Measurements from ENCODE around the gene ITSN1. TPM values are rescaled to one million over a fixed set of nuclear protein-coding genes. Genes with fewer than 3 reads are reported as not detected.

Gene ITSN1
- total and polyA plus RNA-seq, 4 donors = 58.8 to 73.7 (median 63.4) TPM

- Histone ChIP-seq H3K4me3 (ENCODE audit: low read depth, low read length) (no peak overlapping the region), H3K4me1 (ENCODE audit: control insufficient read depth, insufficient read depth, low read length) (peaks cover 16% of the 10 kb centered on the region), H3K27ac (ENCODE audit: low read depth, low read length) (peak overlapping the region; percentile 76), H3K27me3 (ENCODE audit: control insufficient read depth, insufficient read depth, low read length) (no peaks in the 10 kb centered on the region), H3K36me3 (ENCODE audit: control insufficient read depth, insufficient read depth, low read length) (peaks cover 32% of the 10 kb centered on the region), H3K9me3 (ENCODE audit: control insufficient read depth, insufficient read depth, low read length) (no peaks in the 10 kb centered on the region)
- DNase-seq (ENCODE audit: low read depth in 4 of 6, low spot score in 6 of 6) = peak in 1 of 6 donors; percentile 79
- WGBS (ENCODE audit: insufficient coverage) = 64% methylated on average over 4 of the region's 9 CpGs
Measured at GRCh38 chr21:33881689-33882440, 239.6 kb downstream of the ITSN1 start.

- H3K36me3 ChIP-seq (ENCODE audit: control insufficient read depth, insufficient read depth, low read length) = peaks cover 38% of the 10 kb centered on the region
- DNase-seq (ENCODE audit: low read depth in 4 of 6, low spot score in 6 of 6) = peak in 1 of 6 donors; percentile 55
- H3K4me1 ChIP-seq (ENCODE audit: control insufficient read depth, insufficient read depth, low read length) = peaks cover 16% of the 10 kb centered on the region
- no peaks in the 10 kb centered on the region for H3K27me3 ChIP-seq (ENCODE audit: control insufficient read depth, insufficient read depth, low read length)
- peak overlapping the region; percentile 76 for H3K27ac ChIP-seq (ENCODE audit: low read depth, low read length)
- H3K9me3 ChIP-seq (ENCODE audit: control insufficient read depth, insufficient read depth, low read length) = no peaks in the 10 kb centered on the region
- H3K4me3 ChIP-seq (ENCODE audit: low read depth, low read length) = no peak overlapping the region
- WGBS (ENCODE audit: insufficient coverage) = 92% methylated on average over 7 of the region's 12 CpGs
Measured at GRCh38 chr21:33883118-33883517, 240.8 kb downstream of the ITSN1 start.

- no peaks in the 10 kb centered on the region for H3K27me3 ChIP-seq (ENCODE audit: control insufficient read depth, insufficient read depth, low read length)
- H3K27ac ChIP-seq (ENCODE audit: low read depth, low read length) = peak overlapping the region; percentile 76
- 64% methylated on average over 13 of the region's 20 CpGs for WGBS (ENCODE audit: insufficient coverage)
- H3K9me3 ChIP-seq (ENCODE audit: control insufficient read depth, insufficient read depth, low read length) = no peaks in the 10 kb centered on the region
- H3K4me3 ChIP-seq (ENCODE audit: low read depth, low read length) = no peak overlapping the region
- H3K4me1 ChIP-seq (ENCODE audit: control insufficient read depth, insufficient read depth, low read length) = peaks cover 16% of the 10 kb centered on the region
- peak in 2 of 6 donors; percentile 25 to 91 for DNase-seq (ENCODE audit: low read depth in 4 of 6, low spot score in 6 of 6)
- peaks cover 33% of the 10 kb centered on the region for H3K36me3 ChIP-seq (ENCODE audit: control insufficient read depth, insufficient read depth, low read length)
Measured at GRCh38 chr21:33884376-33885171, 242.3 kb downstream of the ITSN1 start.

- H3K4me3 ChIP-seq (ENCODE audit: low read depth, low read length) = no peak overlapping the region
- 91% methylated on average over 4 of the region's 7 CpGs for WGBS (ENCODE audit: insufficient coverage)
- H3K27ac ChIP-seq (ENCODE audit: low read depth, low read length) = peak overlapping the region; percentile 76
- no peak for DNase-seq (ENCODE audit: low read depth in 4 of 6, low spot score in 6 of 6)
- peaks cover 16% of the 10 kb centered on the region for H3K4me1 ChIP-seq (ENCODE audit: control insufficient read depth, insufficient read depth, low read length)
- H3K36me3 ChIP-seq (ENCODE audit: control insufficient read depth, insufficient read depth, low read length) = peaks cover 33% of the 10 kb centered on the region
- H3K27me3 ChIP-seq (ENCODE audit: control insufficient read depth, insufficient read depth, low read length) = no peaks in the 10 kb centered on the region
- no peaks in the 10 kb centered on the region for H3K9me3 ChIP-seq (ENCODE audit: control insufficient read depth, insufficient read depth, low read length)
Measured at GRCh38 chr21:33885172-33885514, 242.8 kb downstream of the ITSN1 start.

DNA sequence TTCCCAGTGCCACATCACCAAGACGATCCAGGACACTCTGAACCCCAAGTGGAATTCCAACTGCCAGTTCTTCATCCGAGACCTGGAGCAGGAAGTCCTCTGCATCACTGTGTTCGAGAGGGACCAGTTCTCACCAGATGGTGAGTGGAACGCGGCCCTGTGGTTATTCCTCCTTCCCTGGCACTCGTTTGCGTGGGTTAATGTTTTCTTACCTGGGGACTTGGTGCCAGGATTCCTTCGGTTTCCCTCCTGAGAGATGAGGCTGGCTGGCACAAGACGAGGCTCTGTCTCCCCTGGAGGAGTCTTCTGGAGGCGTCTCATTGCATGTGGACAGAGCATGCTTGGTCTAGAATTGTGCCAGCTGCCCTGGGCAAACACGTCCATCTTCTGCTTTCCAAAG lies 244.0 kb downstream of the ITSN1 start:
- DNase-seq (ENCODE audit: low read depth in 4 of 6, low spot score in 6 of 6) = no peak

GRCh38 chr21:33890187-33890586 lies 247.9 kb downstream of the ITSN1 start:
- H3K4me3 ChIP-seq (ENCODE audit: low read depth, low read length) = no peak overlapping the region
- 100% methylated on average over 1 of the region's 5 CpGs for WGBS (ENCODE audit: insufficient coverage)
- H3K4me1 ChIP-seq (ENCODE audit: control insufficient read depth, insufficient read depth, low read length) = peaks cover 15% of the 10 kb centered on the region

More for the DNA sequence above, 244.0 kb downstream of the ITSN1 start:
- H3K4me3 ChIP-seq (ENCODE audit: low read depth, low read length) = no peak overlapping the region
- peaks cover 16% of the 10 kb centered on the region for H3K4me1 ChIP-seq (ENCODE audit: control insufficient read depth, insufficient read depth, low read length)
- H3K27me3 ChIP-seq (ENCODE audit: control insufficient read depth, insufficient read depth, low read length) = no peaks in the 10 kb centered on the region
- 89% methylated on average over 11 of the region's 11 CpGs for WGBS (ENCODE audit: insufficient coverage)
- H3K9me3 ChIP-seq (ENCODE audit: control insufficient read depth, insufficient read depth, low read length) = no peaks in the 10 kb centered on the region
- H3K36me3 ChIP-seq (ENCODE audit: control insufficient read depth, insufficient read depth, low read length) = peaks cover 28% of the 10 kb centered on the region
- no peak overlapping the region for H3K27ac ChIP-seq (ENCODE audit: low read depth, low read length)

GRCh38 chr21:33892853-33893252 lies 250.6 kb downstream of the ITSN1 start:
- H3K4me1 ChIP-seq (ENCODE audit: control insufficient read depth, insufficient read depth, low read length) = peaks cover 16% of the 10 kb centered on the region
- peaks cover 18% of the 10 kb centered on the region for H3K36me3 ChIP-seq (ENCODE audit: control insufficient read depth, insufficient read depth, low read length)
- 65% methylated on average over 6 of the region's 8 CpGs for whole genome bisulfite sequencing (ENCODE audit: insufficient coverage)
- DNase-seq (ENCODE audit: low read depth in 4 of 6, low spot score in 6 of 6) = no peak
- no peaks in the 10 kb centered on the region for H3K9me3 ChIP-seq (ENCODE audit: control insufficient read depth, insufficient read depth, low read length)
- no peak overlapping the region for H3K4me3 ChIP-seq (ENCODE audit: low read depth, low read length)
- no peaks in the 10 kb centered on the region for H3K27me3 ChIP-seq (ENCODE audit: control insufficient read depth, insufficient read depth, low read length)
- H3K27ac ChIP-seq (ENCODE audit: low read depth, low read length) = no peak overlapping the region

More at GRCh38 chr21:33890187-33890586, 247.9 kb downstream of the ITSN1 start:
- Histone ChIP-seq H3K36me3 (ENCODE audit: control insufficient read depth, insufficient read depth, low read length) (peaks cover 23% of the 10 kb centered on the region), H3K27ac (ENCODE audit: low read depth, low read length) (no peak overlapping the region), H3K27me3 (ENCODE audit: control insufficient read depth, insufficient read depth, low read length) (no peaks in the 10 kb centered on the region), H3K9me3 (ENCODE audit: control insufficient read depth, insufficient read depth, low read length) (no peaks in the 10 kb centered on the region)
- DNase-seq (ENCODE audit: low read depth in 4 of 6, low spot score in 6 of 6) = no peak

DNA sequence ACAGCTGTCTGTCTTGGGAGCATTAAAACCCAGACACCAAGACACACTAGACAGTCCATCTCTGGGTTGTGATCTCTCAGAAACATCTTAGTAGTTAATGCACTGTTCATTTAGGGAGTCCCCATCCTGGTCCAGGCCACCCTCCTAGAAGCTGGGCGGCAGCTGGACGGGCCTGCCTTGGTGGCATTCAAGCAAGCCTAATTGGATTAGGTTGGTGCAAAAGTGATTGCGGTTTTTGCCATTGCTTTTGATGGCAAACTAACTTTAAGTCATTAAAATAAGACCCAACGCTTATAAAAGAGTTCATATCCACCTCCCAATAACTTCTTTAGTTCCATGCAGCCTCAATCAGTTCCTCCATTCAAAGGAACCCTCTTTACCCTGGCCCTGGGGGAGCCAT lies 251.6 kb downstream of the ITSN1 start:
- WGBS (ENCODE audit: insufficient coverage) = 89% methylated on average over 1 of the region's 4 CpGs
- no peak for DNase-seq (ENCODE audit: low read depth in 4 of 6, low spot score in 6 of 6)
- Histone ChIP-seq H3K4me3 (ENCODE audit: low read depth, low read length) (no peak overlapping the region), H3K4me1 (ENCODE audit: control insufficient read depth, insufficient read depth, low read length) (peaks cover 24% of the 10 kb centered on the region), H3K9me3 (ENCODE audit: control insufficient read depth, insufficient read depth, low read length) (no peaks in the 10 kb centered on the region), H3K27me3 (ENCODE audit: control insufficient read depth, insufficient read depth, low read length) (no peaks in the 10 kb centered on the region), H3K36me3 (ENCODE audit: control insufficient read depth, insufficient read depth, low read length) (peaks cover 9% of the 10 kb centered on the region), H3K27ac (ENCODE audit: low read depth, low read length) (peak overlapping the region; percentile 30)

GRCh38 chr21:33894736-33895288 lies 252.5 kb downstream of the ITSN1 start:
- H3K9me3 ChIP-seq (ENCODE audit: control insufficient read depth, insufficient read depth, low read length) = no peaks in the 10 kb centered on the region
- H3K27ac ChIP-seq (ENCODE audit: low read depth, low read length) = peak overlapping the region; percentile 38
- H3K4me1 ChIP-seq (ENCODE audit: control insufficient read depth, insufficient read depth, low read length) = peaks cover 27% of the 10 kb centered on the region
- WGBS (ENCODE audit: insufficient coverage) = 3% methylated on average over 20 of the region's 20 CpGs
- H3K4me3 ChIP-seq (ENCODE audit: low read depth, low read length) = peak overlapping the region; percentile 26
- no peaks in the 10 kb centered on the region for H3K27me3 ChIP-seq (ENCODE audit: control insufficient read depth, insufficient read depth, low read length)
- peaks cover 9% of the 10 kb centered on the region for H3K36me3 ChIP-seq (ENCODE audit: control insufficient read depth, insufficient read depth, low read length)
- DNase-seq (ENCODE audit: low read depth in 4 of 6, low spot score in 6 of 6) = peak in 5 of 6 donors; percentile 63 to 96 (median 76)

All from spinal cord (tissue), 10 donors.